Endothelial cell of umbilical vein (primary cell): ENCODE results near the gene DIP2C. TPM values are rescaled to one million over a fixed set of nuclear protein-coding genes. Genes with fewer than 3 reads are reported as not detected.

ENCODE experiments used
- BruUV-seq: library from RNA; stranded (reverse); fragments of 400-500 nt; replicated peaks from 2 replicates; lab custom pipeline; 2021; lab: Mats Ljungman, UMichigan
- CTCF ChIA-PET: fragments of 300-600, 350-600 bp; sonication (Branson Sonifier 250); formaldehyde crosslinking; loops from one replicate; lab custom pipeline; 2021; ENCODE audit warnings: antibody characterized with exemption, inconsistent platforms; lab: Charles Lee
- POLR2A ChIA-PET: fragments of 300-600, 350-600 bp; sonication (Branson Sonifier 250); formaldehyde crosslinking; loops from one replicate; lab custom pipeline; 2021; ENCODE audit warnings: antibody characterized with exemption, inconsistent platforms; lab: Charles Lee
- DNase-seq: peaks from one replicate; pipeline ENCODE4 v3.0.0-alpha.2; 2011; ENCODE audit warnings: low read depth, low spot score
- FAIRE-seq: peaks from 2 replicates; lab custom pipeline; 2011; peaks lifted over from hg19 to GRCh38; lab: Jason Lieb, UNC
- H2AFZ ChIP-seq: 2 replicates; pipeline ENCODE4 v1.6.0; 2012; ENCODE audit warnings: low read depth, low read length, control low read depth, inconsistent platforms
- H3K27ac ChIP-seq: 2 replicates; pipeline ENCODE4 v1.5.1; 2011; ENCODE audit warnings: low read depth, mild to moderate bottlenecking, control low read depth, low read length, moderate library complexity; ENCODE audit not compliant: insufficient read depth
- H3K27me3 ChIP-seq, 2 experiments: 2 replicates each; pipeline versions ENCODE4 v1.6.0 to v1.6.1; 2011; ENCODE audit warnings: low read length in 2 of 2, mixed read lengths in 1 of 2; ENCODE audit not compliant: control insufficient read depth in 2 of 2, insufficient read depth in 2 of 2
- H3K36me3 ChIP-seq, 2 experiments: 2 replicates in 1 of 2; 3 replicates in 1 of 2; pipeline ENCODE4 v1.5.1; 2011; ENCODE audit warnings: low read length in 2 of 2, mild to moderate bottlenecking in 1 of 2, moderate library complexity in 1 of 2; ENCODE audit not compliant: control insufficient read depth in 2 of 2, insufficient read depth in 2 of 2; ENCODE audit errors: extremely low read depth in 1 of 2
- H3K4me1 ChIP-seq: 3 replicates; pipeline ENCODE4 v1.5.1; 2011; ENCODE audit warnings: mild to moderate bottlenecking, low read length; ENCODE audit not compliant: control insufficient read depth, insufficient read depth; ENCODE audit errors: extremely low read depth
- H3K4me2 ChIP-seq: 2 replicates; pipeline ENCODE4 v1.6.1; 2011; ENCODE audit warnings: low read length, control low read depth, mixed read lengths; ENCODE audit not compliant: insufficient read depth
- H3K4me3 ChIP-seq, 3 experiments: fragments of 200-600 bp in 1 of 3; sonication (generic), shearing (Covaris generic) in 1 of 3; replicated peaks in 1 of 3; 2 replicates each; pipeline ENCODE4 v1.5.1; 2011 to 2016; ENCODE audit warnings: control low read depth in 3 of 3, low read length in 3 of 3, mild to moderate bottlenecking in 2 of 3, inconsistent platforms in 1 of 3, low read depth in 1 of 3, moderate library complexity in 1 of 3; ENCODE audit not compliant: insufficient read depth in 1 of 3
- H3K79me2 ChIP-seq: 2 replicates; pipeline ENCODE4 v1.6.0; 2012; ENCODE audit warnings: low read length, inconsistent platforms; ENCODE audit not compliant: control insufficient read depth, insufficient read depth
- H3K9ac ChIP-seq: replicated peaks from 2 replicates; pipeline ENCODE3; 2011; ENCODE audit warnings: low read length, control low read depth; ENCODE audit not compliant: insufficient read depth; ENCODE audit errors: extremely low read depth
- H3K9me1 ChIP-seq: replicated peaks from 3 replicates; pipeline ENCODE4 v1.6.0; 2011; ENCODE audit warnings: mild to moderate bottlenecking, low read length; ENCODE audit not compliant: control insufficient read depth, insufficient read depth; ENCODE audit errors: extremely low read depth
- H3K9me3 ChIP-seq: replicated peaks from 2 replicates; pipeline ENCODE4 v1.5.1; 2012; ENCODE audit warnings: low read length, inconsistent platforms; ENCODE audit not compliant: control insufficient read depth, insufficient read depth
- H4K20me1 ChIP-seq: replicated peaks from 2 replicates; pipeline ENCODE3; 2011; ENCODE audit warnings: mild to moderate bottlenecking, low read length; ENCODE audit not compliant: control insufficient read depth, insufficient read depth; ENCODE audit errors: extremely low read depth
- CTCF ChIP-seq, 2 donors: IDR thresholded peaks; 1 replicate in 1 of 2; 2 replicates in 1 of 2; pipeline ENCODE4 v1.5.1; 2011; ENCODE audit warnings: low read length in 2 of 2, mild to moderate bottlenecking in 2 of 2, moderate library complexity in 2 of 2, control low read depth in 1 of 2, inconsistent platforms in 1 of 2, low read depth in 1 of 2; ENCODE audit not compliant: insufficient read depth in 1 of 2; ENCODE audit errors: extremely low read depth in 1 of 2
- EZH2 ChIP-seq: IDR thresholded peaks from 2 replicates; pipeline ENCODE4 v1.6.1; 2012; ENCODE audit warnings: borderline replicate concordance, low read depth, mild to moderate bottlenecking, moderate library complexity, low read length, inconsistent platforms; ENCODE audit not compliant: severe bottlenecking
- FOS ChIP-seq: IDR thresholded peaks from 2 replicates; pipeline ENCODE4 v1.6.1; 2011; ENCODE audit warnings: mild to moderate bottlenecking, low read length, moderate library complexity, borderline replicate concordance; ENCODE audit not compliant: insufficient read depth
- GATA2 ChIP-seq: IDR thresholded peaks from 2 replicates; pipeline ENCODE4 v1.7.0; 2011; ENCODE audit warnings: low read depth, mild to moderate bottlenecking, moderate library complexity, mixed read lengths, low read length; ENCODE audit not compliant: insufficient read length, insufficient read depth
- JUN ChIP-seq: IDR thresholded peaks from 2 replicates; pipeline ENCODE4 v1.6.1; 2011; ENCODE audit warnings: borderline replicate concordance, low read depth; ENCODE audit not compliant: insufficient read length, insufficient read depth
- MAX ChIP-seq: IDR thresholded peaks from 2 replicates; pipeline ENCODE4 v1.6.1; 2011; ENCODE audit not compliant: insufficient read depth, insufficient read length
- MYC ChIP-seq: IDR thresholded peaks from one replicate; pipeline ENCODE4 v1.6.1; 2011; ENCODE audit warnings: mild to moderate bottlenecking, low read depth, low read length
- POLR2A ChIP-seq: IDR thresholded peaks from 2 replicates; pipeline ENCODE4 v1.6.1; 2012; ENCODE audit warnings: low read depth, mild to moderate bottlenecking, control low read depth, low read length
- POLR2AphosphoS5 ChIP-seq: IDR thresholded peaks from 2 replicates; pipeline ENCODE4 v1.6.1; 2012; ENCODE audit warnings: low read depth, mild to moderate bottlenecking, control low read depth, low read length, moderate library complexity; ENCODE audit not compliant: insufficient read depth
- dilution Hi-C: fragments of 300-500 bp; cut with MboI; formaldehyde crosslinking; loops from one replicate; pipeline ENCODE4 v1.15.0; 2019; ENCODE audit warnings: low sequenced_read_pairs; ENCODE audit not compliant: extremely low pct_ligation_motif_present
- intact Hi-C: fragments of 100-400 bp; cut with micrococcal nuclease; formaldehyde crosslinking; loops from one replicate; pipeline ENCODE4 v1.10.0; 2022
- polyA plus RNA-seq, 4 experiments: library from polyadenylated mRNA; depleted of rRNA in 3 of 4; stranded (reverse) in 3 of 4; unstranded in 1 of 4; fragments of >200 nt; gene quantifications; 2 replicates each; pipeline versions ENCODE4 v1.2.1 to v1.2.3, GENCODE V29; 2011 to 2012; ENCODE audit warnings: missing spikeins in 1 of 4
- total RNA-seq: library from RNA; stranded (reverse); gene quantifications from 2 replicates; pipeline ENCODE4 v1.2.3, GENCODE V29; 2021

The DIP2C gene
- total and polyA plus RNA-seq, 2 donors (not counting 3 experiments of a cell fraction or from before 2014, with no cell fraction given) = 3.6 to 10.7 TPM

GRCh38 chr10:607545-608185 is 81.8 kb downstream of the DIP2C start:
- DNase-seq (no peak), FAIRE-seq (no peak)
- dilution Hi-C loops (no loop called here), intact Hi-C loops (no loop called here)
- H3K27ac ChIP-seq = no peak overlapping the region
- H3K9ac ChIP-seq = no peak overlapping the region
- H4K20me1 ChIP-seq = peaks cover 2% of the 10 kb centered on the region
- CTCF ChIA-PET = no interaction called here
- no peak overlapping the region for H2AFZ ChIP-seq
- TF ChIP-seq EZH2 (no peak), POLR2AphosphoS5 (no peak), MAX (no peak), JUN (no peak), GATA2 (no peak), MYC (no peak), FOS (no peak), CTCF (IDR thresholded peaks at IDR 0.05; ENCODE audit: extremely low read depth in 1 of 2, insufficient read depth in 1 of 2, low read depth in 1 of 2, low read length in 2 of 2) (no peak), POLR2A (no peak)
- POLR2A ChIA-PET = no interaction called here
- no peaks in the 10 kb centered on the region for H3K79me2 ChIP-seq
- no TSS peak for BruUV-seq
- H3K36me3 ChIP-seq = no peaks in the 10 kb centered on the region
- no peak overlapping the region for H3K4me3 ChIP-seq
- H3K4me2 ChIP-seq = no peak overlapping the region
- H3K4me1 ChIP-seq = no peaks in the 10 kb centered on the region
- H3K9me3 ChIP-seq = no peaks in the 10 kb centered on the region
- no peaks in the 10 kb centered on the region for H3K27me3 ChIP-seq
- no peaks in the 10 kb centered on the region for H3K9me1 ChIP-seq
